Tibial nerve (tissue), 4 donors: Measurements from ENCODE around the gene BST1. TPM values are rescaled to one million over a fixed set of nuclear protein-coding genes. Genes with fewer than 3 reads are reported as not detected.

ENCODE experiments used
- DNase-seq, 2 donors: peaks; one replicate each; pipeline ENCODE4 v3.0.0-alpha.2; 2019; ENCODE audit warnings: low spot score in 2 of 2
- H3K27ac ChIP-seq, 4 donors: fragments of 200-600 bp; sonication (generic) in 3 of 4; one replicate each; pipeline ENCODE4 v1.5.1; 2017 to 2019; ENCODE audit warnings: mild to moderate bottlenecking in 1 of 4
- H3K27me3 ChIP-seq, 2 donors: fragments of 200-600 bp; sonication (generic) in 1 of 2; one replicate each; pipeline versions ENCODE4 v1.5.1 to v1.6.0; 2017 to 2019
- H3K36me3 ChIP-seq, 3 donors: fragments of 200-600 bp; sonication (generic); one replicate each; pipeline ENCODE4 v1.5.1; 2018 to 2019
- H3K4me1 ChIP-seq, 4 donors: fragments of 200-600 bp; sonication (generic) in 3 of 4; one replicate each; pipeline ENCODE4 v1.5.1; 2017 to 2019
- H3K4me3 ChIP-seq, 4 donors: fragments of 200-600 bp; sonication (generic) in 3 of 4; one replicate each; pipeline ENCODE4 v1.5.1; 2017 to 2019; ENCODE audit warnings: mild to moderate bottlenecking in 1 of 4, moderate library complexity in 1 of 4
- H3K9me3 ChIP-seq, 4 donors: fragments of 200-600 bp; sonication (generic) in 3 of 4; one replicate each; pipeline ENCODE4 v1.5.1; 2017 to 2019
- EP300 ChIP-seq, 2 donors: sonication (generic); formaldehyde crosslinking; IDR thresholded peaks; one replicate each; pipeline ENCODE4 v1.6.1; 2017; ENCODE audit warnings: antibody characterized with exemption in 2 of 2, mild to moderate bottlenecking in 1 of 2
- POLR2A ChIP-seq, 2 donors: fragments of 450-650 bp; IDR thresholded peaks; one replicate each; pipeline ENCODE4 v1.6.1; 2017; ENCODE audit warnings: antibody characterized with exemption in 2 of 2, mild to moderate bottlenecking in 2 of 2, moderate library complexity in 2 of 2
- WGBS, 2 donors: methylation state at CpG; one replicate each; pipeline ENCODE4 v1.1.5; 2018; 5-methylcytosine and 5-hydroxymethylcytosine counted together
- total RNA-seq, 4 donors: library from RNA; depleted of rRNA; stranded (reverse); fragments of >200 nt; gene quantifications; one replicate each; pipeline ENCODE4 v1.1.0, GENCODE V29; 2016
- TF ChIP-seq, protein P1 (sequence below), 5 experiments: fragments of 200-600 bp in 3 of 5; fragments of 450-650 bp in 2 of 5; sonication (generic) in 3 of 5; IDR thresholded peaks; one replicate each; pipeline ENCODE4 v1.5.1; 2016 to 2019; ENCODE audit warnings: antibody characterized with exemption in 5 of 5, mild to moderate bottlenecking in 3 of 5, moderate library complexity in 2 of 5

Gene BST1
- total RNA-seq, 4 donors from 2014 or later, result 7.3 to 21.0 (median 11.9) TPM

DNA sequence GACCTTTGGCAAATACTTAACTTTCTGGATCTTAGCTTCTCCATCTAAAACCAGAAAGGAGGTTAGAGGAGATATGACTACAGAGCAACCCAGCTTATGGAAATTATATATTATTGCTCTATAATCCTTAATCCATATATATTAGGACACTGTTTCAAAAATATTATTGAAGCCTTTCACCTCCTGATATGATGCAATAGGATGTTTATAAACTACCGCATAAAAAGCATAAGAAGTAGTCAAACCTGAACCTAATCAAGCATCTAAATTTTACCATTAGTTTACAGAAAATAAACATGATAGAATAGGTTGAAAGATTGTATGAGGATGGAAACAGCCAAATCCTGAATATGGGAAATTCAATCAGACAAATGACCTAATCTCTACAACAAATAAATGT, 26.8 kb upstream of the BST1 start:
- H3K9me3 ChIP-seq, result no peaks in the 10 kb centered on the region
- no peaks in the 10 kb centered on the region for H3K27me3 ChIP-seq
- WGBS, 2 donors, result 94 to 100% methylated on average over 1 of the region's 1 CpG

DNA sequence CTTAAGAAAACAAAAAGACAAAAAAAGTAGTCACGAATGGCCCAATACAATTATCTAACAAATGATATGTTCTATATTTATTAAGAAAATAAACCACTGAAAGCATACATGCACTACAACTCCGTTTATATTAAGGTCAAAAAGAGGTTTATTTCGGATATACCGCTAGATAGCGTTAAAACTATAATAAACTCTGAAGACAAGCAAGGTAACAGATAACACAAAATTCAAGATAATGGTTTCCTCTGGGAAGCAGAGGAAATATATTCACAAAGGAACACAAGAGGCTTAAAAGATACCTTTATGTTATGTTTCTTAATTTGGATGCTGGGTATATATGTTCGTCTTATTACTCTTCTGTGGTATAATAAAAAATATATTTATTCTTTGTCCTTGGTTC, 26.0 kb upstream of the BST1 start:
- WGBS, 2 donors, result 90 to 95% methylated on average over 6 of the region's 6 CpGs
- DNase-seq, result no peak
- Histone ChIP-seq H3K9me3 (no peaks in the 10 kb centered on the region), H3K27me3 (no peaks in the 10 kb centered on the region), H3K4me3 (no peak overlapping the region), H3K36me3 (no peaks in the 10 kb centered on the region), H3K27ac (no peak overlapping the region), H3K4me1 (peaks cover 0 to 6% (median 4%) of the 10 kb centered on the region in 4 donors)
- no peak for TF ChIP-seq POLR2A (IDR thresholded peaks at IDR 0.05)
- TF ChIP-seq EP300 (IDR thresholded peaks at IDR 0.05), result no peak
- TF ChIP-seq, protein P1, sequence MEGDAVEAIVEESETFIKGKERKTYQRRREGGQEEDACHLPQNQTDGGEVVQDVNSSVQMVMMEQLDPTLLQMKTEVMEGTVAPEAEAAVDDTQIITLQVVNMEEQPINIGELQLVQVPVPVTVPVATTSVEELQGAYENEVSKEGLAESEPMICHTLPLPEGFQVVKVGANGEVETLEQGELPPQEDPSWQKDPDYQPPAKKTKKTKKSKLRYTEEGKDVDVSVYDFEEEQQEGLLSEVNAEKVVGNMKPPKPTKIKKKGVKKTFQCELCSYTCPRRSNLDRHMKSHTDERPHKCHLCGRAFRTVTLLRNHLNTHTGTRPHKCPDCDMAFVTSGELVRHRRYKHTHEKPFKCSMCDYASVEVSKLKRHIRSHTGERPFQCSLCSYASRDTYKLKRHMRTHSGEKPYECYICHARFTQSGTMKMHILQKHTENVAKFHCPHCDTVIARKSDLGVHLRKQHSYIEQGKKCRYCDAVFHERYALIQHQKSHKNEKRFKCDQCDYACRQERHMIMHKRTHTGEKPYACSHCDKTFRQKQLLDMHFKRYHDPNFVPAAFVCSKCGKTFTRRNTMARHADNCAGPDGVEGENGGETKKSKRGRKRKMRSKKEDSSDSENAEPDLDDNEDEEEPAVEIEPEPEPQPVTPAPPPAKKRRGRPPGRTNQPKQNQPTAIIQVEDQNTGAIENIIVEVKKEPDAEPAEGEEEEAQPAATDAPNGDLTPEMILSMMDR (IDR thresholded peaks at IDR 0.05), result no peak

More for the DNA sequence above, 26.8 kb upstream of the BST1 start:
- H3K4me3 ChIP-seq, result no peak overlapping the region
- TF ChIP-seq POLR2A (IDR thresholded peaks at IDR 0.05) (no peak), EP300 (IDR thresholded peaks at IDR 0.05) (no peak)
- TF ChIP-seq, protein P1 (IDR thresholded peaks at IDR 0.05), result no peak
- H3K27ac ChIP-seq, result no peak overlapping the region
- H3K4me1 ChIP-seq, result peaks cover 0 to 3% (median 2%) of the 10 kb centered on the region in 4 donors
- no peak for DNase-seq
- no peaks in the 10 kb centered on the region for H3K36me3 ChIP-seq

DNA sequence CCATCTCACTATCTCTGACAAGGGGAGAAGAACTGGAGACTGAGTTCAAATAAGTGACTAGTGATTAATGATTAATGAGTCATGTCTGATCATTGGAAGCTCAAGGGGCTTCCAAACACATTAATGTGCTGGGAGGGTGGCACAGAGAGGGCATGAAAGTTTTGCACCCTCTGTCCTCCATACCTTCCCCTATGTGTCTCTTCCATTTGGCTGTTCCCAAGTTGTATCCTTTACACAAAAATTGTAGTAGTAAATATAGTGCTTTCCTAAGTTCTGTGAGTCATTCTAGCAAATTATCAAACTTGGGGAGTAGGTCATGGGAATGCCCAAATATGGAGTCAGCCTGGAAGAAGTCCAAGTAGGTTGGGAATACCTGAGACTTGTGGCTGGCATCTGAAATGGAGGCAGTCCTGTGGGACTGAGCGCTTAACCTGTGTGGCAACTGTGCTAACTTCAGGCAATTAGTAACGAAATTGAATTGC, 25.3 kb upstream of the BST1 start:
- 94 to 96% methylated on average over 2 of the region's 2 CpGs for WGBS, 2 donors
- Histone ChIP-seq H3K36me3 (no peaks in the 10 kb centered on the region), H3K27me3 (no peaks in the 10 kb centered on the region), H3K27ac (no peak overlapping the region), H3K4me3 (no peak overlapping the region), H3K9me3 (no peaks in the 10 kb centered on the region), H3K4me1 (peaks cover 0 to 9% (median 4%) of the 10 kb centered on the region in 4 donors)
- TF ChIP-seq EP300 (IDR thresholded peaks at IDR 0.05) (no peak), POLR2A (IDR thresholded peaks at IDR 0.05) (no peak)
- TF ChIP-seq, protein P1 (IDR thresholded peaks at IDR 0.05), result no peak
- no peak for DNase-seq

DNA sequence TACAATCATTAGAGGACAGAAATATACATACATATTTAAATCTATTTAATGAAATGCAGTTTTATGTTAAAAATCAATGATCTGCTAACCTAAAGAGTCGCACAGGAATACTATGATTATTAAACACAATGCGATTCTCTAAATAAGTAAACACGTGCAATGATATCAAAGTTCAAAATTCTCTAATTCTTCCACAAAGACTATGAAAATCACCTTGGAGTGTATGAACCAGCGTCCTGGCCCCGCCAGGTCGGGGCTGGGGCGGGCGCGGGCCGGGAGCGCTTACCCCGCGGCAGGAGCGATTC, 21.8 kb upstream of the BST1 start:
- Histone ChIP-seq H3K27me3 (no peaks in the 10 kb centered on the region), H3K4me3 (peak overlapping the region; percentile 67 to 94 (median 76)), H3K4me1 (peaks cover 0 to 40% (median 14%) of the 10 kb centered on the region in 4 donors), H3K27ac (peak overlapping the region in 3 of 4 donors; percentile 76 to 92 (median 91)), H3K9me3 (no peaks in the 10 kb centered on the region), H3K36me3 (peaks cover 0 to 5% (median 0%) of the 10 kb centered on the region in 3 donors)
- TF ChIP-seq, protein P1 (IDR thresholded peaks at IDR 0.05), result no peak
- TF ChIP-seq EP300 (IDR thresholded peaks at IDR 0.05) (no peak), POLR2A (IDR thresholded peaks at IDR 0.05) (no peak)
- WGBS, 2 donors, result 1% methylated on average over 11 to 13 of the region's 14 CpGs
- no peak for DNase-seq

DNA sequence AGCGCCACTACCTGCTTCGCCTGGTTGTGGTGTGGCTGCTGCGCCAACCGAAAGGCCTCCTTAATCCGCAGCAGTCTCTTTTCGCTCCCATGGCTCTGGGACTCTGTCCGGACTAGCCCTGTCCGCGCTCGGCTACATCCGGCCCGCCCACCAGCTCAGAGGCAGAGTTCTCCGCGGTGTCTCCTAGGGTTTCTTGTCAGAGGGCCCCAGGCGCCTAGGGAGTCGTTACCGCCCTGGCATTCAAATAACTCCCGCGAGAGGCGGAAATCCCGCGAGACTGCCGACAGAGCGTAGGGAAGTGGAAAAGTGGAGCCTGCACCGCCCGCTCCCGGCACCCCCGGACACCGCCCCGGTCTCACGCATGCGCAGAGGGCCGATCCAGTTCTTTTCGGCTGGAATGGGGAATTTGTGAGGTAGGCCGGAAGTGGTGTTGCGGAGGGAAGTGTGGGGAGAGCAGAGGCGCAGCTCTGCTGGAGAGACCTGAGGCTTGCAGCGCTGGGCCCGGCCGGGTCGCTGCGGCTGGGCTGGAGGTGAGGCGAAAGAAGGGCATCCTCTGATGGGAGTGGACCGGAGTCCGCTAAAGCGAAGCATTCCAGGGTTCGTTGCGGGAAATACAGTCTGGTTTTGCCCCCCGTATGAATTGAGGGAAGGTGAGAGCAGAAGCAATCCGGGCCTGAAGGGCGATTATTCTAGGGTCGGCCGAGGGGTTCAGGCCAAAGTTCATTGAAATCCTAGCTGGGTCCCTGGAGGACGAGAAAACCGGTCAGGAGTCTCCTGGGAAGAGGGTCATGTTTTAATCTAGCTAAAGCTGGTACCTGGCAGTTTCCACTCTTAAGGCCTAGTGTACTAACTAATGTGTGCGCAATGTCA, 21.3 kb upstream of the BST1 start, which contains the start of gene FAM200B:
TSS of gene FAM200B (plus strand) at position 456 of the 870 bp plus-strand sequence. CDS start 5,151 bp downstream, outside the sequence.
- WGBS, 2 donors, result 1% methylated on average over 43 to 50 of the region's 56 CpGs
- Histone ChIP-seq H3K4me3 (peak within 1 kb of the TSS; percentile 67 to 94 (median 76)), H3K27ac (peak within 1 kb of the TSS; percentile 76 to 93 (median 92)), H3K4me1 (peaks cover 0 to 40% (median 14%) of the 10 kb centered on the region in 4 donors), H3K36me3 (peaks cover 0 to 11% (median 0%) of the 10 kb centered on the region in 3 donors), H3K9me3 (no peaks in the 10 kb centered on the region), H3K27me3 (no peaks in the 10 kb centered on the region)
- DNase-seq, result peak; percentile 99 to 100
- TF ChIP-seq POLR2A (IDR thresholded peaks at IDR 0.05), result peak; percentile 56 to 80
- TF ChIP-seq EP300 (IDR thresholded peaks at IDR 0.05), result peak; percentile 81 to 89
- TF ChIP-seq, protein P1 (IDR thresholded peaks at IDR 0.05), result peak in 4 of 5 experiments; percentile 5 to 62 (median 26)
